ENCODE results near the gene ANO1.

GRCh38 chr11:70200212-70200844, 122.2 kb downstream of the ANO1 start:
- TF ChIP-seq GATA3 (IDR thresholded peaks at IDR 0.05; ENCODE audit: low read depth, low read length) = no peak
- TF ChIP-seq GATA2 (IDR thresholded peaks at IDR 0.05; ENCODE audit: low read depth, low read length) = no peak

Measured in SH-SY5Y (cell line).